HG02571 (cell line): ENCODE results near the gene HTR6.

Experiments
- ATAC-seq: cut with Tn5 transposase; IDR thresholded peaks from one replicate; pipeline ENCODE4 v1.9.1; 2021; ENCODE audit warnings: mild to moderate bottlenecking, moderate library complexity; ENCODE audit not compliant: unreplicated experiment

Gene HTR6

DNA sequence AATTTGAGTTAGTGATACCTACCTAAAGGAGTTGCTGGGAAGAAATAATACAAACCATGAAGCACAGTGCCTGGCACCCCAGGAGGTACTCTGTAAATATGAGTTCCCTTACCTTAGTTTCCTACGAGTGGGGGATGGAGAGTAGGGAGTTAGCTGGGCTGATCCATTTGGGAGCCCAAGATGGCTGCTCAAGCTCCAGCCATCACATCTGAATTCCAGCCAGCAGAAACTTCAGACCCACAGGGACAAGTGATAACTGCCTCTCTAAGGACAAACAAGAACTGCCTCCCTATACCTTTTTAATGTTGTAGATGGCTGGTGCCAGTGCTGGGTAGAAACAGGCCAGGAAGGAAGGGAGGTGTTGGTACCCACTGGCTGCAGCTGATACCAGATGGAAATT, 22.7 kb downstream of the HTR6 start:
- ATAC-seq = no peak

DNA sequence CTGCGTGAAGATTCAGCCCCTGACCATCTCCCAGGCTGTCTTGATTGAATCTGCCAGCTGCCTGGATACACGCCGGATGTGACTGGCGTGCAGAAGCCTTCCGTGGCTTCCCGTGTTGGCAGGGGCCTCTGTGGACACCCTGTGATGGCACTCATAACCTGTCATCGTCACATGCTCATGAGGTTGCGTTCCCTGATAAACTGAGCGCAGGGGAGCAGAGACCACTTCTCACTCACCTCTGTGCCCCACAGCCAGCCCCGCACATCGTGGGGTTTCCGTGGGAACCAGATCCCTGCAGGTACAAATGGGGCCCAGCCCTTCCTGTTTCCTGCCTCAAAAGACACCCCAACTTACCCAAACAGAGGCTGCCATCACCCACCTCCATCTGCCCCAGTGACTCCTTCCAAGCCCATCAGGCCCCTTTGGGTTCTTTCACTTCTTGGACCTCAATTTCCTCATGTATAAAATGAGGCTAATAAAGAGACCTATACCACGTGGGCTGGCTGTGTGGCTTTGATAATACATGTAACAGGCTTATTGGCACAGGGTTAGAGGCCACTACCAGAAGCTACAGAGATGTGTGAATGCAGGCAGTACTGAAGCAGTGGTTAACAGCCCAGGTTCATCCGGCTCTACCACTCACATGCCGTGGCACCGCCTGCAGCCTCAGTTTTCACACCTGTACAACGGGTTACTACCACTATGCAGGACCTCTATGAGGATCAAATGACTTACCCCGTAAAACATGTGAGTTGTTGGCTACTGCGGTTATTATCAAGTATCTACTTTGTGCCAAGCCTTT, 23.6 kb downstream of the HTR6 start:
- no peak for ATAC-seq

DNA sequence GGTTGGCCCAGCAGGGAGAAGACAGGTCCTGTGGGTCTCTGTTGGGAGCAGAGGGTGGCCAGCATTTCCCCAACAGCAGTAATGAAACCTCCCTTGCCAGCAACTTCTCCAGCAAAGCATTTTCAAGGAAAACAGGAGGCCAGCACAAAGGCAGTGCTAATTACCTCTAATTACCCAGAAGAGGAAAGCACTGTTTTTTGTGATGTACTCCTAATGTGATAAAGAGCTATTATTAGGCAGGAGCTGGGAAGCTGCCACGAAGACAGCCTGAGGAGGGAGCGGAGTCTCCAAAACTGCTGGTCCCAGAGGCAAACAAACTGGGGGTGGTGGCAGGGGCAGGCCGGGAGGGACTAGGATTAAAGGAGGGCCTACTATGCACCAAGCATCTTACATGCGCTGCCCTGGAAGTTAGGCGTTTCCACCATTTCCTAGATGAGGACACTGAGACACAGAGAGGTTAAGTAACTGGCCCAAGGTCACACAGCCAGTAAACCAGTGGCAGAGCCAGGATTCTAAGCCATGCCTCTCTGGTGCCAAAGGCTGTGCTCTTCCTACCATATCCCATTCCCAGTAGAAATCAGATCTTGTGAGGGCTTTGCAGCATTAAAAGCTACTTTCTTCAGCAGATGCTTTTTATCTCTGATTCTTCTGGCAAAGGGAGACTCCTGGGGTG, 24.5 kb downstream of the HTR6 start:
- ATAC-seq = no peak

DNA sequence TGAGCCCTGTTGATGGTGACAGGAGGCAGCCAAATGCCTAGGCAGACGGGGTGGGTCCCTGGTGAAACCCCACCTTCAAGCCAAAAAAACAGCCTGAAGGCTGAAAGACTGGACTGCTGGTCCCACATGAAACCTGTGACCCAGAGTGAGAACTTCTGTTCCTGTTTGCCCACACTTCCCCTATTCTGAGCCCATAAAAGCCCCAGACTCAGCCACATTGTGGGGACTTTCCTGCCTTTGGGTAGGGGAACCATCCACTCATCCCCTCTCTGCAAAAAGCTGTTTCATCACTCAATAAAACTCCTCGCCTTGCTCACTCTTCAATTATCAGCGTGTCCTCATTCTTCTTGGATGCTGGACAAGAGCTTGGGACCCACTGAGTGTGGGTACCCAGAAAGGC, 25.2 kb downstream of the HTR6 start:
- no peak for ATAC-seq

DNA sequence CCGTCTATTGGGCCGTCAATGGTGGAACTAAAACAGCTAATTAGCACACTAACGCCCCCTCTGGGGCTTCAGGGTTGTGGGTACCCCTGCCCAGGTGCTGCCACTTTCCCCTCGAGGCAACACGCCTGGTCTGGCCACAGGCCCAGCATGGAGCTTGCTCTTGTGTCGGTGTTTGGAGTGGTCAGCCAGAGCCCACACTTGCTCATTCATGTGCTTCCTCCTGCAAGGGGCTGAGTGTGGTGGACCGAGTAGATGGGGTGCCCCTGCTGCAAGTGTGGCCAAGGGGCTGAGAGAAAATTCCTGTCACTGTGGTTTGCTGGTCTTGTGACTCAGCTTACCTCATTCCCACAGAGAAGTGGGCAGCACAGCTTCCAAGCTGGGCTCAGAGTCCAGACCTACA, 25.7 kb downstream of the HTR6 start:
- no peak for ATAC-seq

DNA sequence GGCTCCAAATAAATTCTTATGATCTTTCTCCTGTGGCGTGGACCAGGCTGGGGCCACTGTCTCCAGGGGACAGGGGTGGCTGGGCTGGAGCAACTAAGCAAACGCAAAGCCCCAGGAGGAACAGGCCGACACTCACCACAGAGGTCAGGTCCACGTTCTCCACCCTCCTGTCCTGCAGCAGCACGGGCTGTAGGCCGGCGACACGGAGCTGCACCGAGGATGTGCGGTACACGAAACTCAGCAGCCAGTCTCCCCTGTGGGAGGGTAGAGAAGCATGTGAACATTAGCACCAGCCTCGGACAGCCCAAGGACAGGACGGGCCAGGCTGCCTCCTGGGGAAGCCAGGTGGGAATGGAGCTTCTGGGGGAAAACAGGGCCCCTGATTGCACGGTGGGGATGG, 29.6 kb downstream of the HTR6 start:
- ATAC-seq = no peak

DNA sequence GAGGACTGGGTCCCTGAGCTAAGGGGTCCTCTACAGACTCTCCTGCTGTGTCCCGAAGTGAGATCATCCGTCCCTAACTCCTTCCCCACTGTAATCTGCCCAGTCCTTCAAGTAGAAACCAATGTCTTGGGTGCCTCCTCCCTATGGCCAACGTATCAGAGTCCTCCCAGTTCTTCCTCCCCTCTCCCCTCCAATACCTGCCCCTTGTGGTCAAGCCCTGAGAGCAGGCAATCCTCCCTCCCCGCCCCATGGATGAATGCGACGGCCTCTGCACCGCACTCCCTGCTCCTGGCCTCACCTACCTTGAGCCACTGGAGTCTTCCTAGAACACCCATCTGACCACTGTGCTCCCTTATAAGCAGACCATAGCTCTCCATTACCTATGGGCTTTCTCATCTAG, 31.1 kb downstream of the HTR6 start:
- no peak for ATAC-seq

DNA sequence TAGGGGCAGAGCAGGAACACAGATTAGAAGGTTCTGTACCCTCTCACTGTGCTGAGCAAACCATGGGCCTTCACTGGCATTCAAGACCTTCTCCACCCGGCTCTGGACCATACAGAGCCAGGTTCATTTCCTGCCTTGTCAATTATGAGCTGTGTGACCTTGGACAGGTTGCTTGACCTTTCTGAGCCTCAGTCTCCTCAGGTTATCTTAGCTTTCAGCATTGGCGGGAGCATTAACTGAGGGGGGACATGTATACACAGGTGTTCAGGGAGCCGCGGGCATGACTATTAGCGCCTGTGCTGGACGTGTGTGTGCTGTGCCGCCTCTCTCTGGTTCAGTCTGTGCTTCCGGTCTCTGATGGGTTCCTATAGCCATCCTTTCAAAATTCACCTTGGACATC, 32.1 kb downstream of the HTR6 start:
- no peak for ATAC-seq

DNA sequence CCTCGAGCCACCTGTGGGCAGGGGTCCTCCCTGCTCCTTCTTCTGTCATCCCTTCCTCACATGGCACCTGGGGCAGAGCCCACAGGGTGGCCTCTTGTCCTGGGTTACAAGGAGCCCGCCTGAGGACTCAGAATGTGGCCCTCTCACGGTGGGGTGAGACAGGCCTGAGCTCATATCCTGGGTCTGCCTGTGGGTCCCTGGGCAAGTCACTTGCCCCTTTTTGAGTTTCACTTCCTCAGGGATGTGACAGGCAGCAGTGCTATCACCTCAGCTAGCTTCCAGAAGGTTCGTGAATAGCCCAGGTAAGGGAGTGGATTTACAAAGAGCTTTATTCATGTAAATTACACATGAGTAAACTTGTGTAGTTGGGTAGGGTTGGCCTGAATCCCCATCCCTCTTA, 33.5 kb downstream of the HTR6 start:
- no peak for ATAC-seq

DNA sequence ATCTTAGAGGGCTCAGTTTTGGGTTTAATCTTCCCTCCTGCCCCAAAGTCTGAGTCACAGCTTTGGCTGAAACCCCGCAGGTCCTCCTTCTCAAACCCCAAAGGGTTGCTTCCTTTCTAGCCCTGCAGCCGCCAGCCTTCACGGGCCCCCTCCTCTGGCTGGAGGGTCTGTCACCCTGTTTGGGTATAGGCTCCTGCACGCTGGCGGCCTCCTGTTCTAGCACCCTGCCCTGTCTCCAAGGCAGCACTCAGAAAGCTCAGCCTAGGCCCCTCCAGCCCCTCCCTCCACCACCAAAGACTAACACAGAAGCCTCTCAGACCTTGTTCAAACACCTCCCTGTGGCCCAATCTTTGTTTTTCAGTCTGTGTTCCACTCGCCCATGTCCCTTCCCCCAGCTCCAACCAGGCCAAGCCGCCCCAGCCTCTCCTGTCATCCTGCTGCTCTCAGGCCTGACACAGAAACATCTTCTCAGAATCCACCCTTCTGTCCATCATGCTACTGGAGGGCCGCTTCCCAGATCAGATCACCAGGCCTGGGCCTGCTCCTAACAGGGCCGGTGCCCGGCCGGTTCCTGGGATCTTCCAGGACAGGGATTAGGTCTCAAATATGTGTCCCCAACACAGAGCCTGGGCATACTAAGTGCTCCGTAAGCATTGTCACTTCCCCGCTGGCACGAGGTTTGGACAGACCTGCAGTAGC, 35.6 kb downstream of the HTR6 start:
- no peak for ATAC-seq

DNA sequence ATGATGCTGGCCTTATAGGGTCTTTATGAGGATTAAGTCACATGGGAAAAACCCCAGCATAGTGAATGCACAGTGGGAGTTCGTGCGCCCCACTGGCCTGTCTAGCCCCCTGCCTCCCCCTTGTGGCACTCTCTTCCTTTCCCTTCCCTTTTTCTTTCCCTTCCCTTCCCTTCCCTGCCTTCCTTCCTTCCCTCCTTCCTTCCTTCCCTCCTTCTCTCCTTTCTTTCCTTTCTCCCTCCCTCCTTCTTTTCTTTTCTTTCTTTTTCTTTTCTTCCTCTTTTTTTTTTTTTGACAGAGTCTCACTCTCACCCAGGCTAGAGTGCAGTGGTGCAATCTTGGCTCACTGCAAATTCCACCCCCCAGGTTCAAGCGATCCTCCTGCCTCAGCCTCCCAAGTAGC, 38.6 kb downstream of the HTR6 start:
- ATAC-seq = no peak

DNA sequence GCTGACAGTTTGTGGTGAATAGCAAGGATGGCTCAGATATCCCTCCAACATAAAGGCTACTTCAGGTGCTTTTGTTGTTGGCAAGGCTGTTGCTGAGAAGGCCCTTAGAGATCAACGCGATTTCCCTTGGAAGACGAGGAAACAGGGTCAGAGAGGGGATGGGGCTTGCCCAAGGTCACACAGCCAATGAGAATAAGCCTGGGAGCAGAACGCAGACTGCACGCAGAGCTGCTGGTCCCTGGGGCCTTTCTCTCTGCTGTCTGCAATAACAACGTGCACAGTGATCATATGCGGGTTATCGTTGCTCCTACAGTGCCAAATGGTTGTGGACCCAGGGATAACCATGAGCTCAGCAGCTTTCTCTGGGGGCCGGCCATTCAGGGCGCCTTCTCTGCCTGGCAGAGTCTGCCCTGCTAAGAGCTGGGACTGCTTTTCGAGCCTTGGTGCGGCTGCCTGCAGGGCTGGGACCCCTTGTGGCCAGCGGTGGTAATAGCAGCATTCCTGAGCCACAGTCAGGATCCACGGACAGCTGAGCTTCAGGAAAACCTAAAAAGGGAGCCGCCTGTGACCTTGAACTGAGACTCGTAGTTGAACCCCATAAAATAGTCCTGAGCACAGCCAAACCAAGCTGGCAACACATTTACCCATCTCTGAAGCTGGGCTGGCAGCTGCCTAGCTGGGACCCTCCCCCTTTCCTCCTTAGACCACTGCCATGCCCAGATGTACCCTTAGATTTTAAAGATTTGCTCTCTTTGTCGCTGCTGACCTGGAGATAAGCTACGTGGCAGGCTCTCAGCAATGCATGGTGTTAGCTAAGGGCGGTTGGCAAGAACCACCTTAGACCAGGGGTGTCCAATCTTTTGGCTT, 39.8 kb downstream of the HTR6 start:
- ATAC-seq = no peak

DNA sequence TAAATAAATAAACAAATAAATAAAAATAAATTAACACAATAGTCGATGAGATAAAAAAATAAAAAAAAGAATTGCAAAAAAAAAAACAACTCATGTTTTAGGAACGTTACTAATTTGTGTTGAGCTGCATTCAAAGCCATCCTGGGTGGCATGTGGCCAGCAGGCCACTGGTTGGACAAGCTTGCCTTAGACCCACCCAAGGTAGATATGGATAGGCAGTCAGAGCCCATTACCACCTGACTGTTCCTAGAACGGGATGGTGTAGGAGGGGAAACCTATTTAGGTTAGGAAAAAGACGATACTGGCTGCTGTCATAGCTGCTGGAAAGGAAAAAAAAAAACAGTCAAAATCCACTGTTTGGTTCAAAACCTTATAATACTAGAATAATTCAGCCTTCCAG, 40.8 kb downstream of the HTR6 start:
- no peak for ATAC-seq

DNA sequence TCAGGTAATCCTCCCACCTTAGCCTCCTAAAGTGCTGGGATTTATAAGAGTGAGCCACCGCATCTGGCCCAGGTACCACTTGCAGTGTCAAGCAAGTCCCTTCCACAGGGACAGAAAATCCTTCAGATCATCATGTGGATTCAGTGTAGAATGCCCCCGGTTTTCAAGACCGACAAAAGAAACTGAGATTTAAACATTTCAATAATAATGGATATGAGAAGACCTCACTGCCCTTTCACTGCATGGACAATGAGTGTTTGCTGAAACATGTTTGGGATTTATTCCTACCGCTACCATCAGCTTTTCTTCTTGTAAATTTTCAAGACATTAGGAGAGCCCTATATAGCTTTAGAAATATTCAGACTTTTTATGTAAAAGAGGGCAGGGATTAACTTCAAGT, 41.5 kb downstream of the HTR6 start:
- no peak for ATAC-seq

DNA sequence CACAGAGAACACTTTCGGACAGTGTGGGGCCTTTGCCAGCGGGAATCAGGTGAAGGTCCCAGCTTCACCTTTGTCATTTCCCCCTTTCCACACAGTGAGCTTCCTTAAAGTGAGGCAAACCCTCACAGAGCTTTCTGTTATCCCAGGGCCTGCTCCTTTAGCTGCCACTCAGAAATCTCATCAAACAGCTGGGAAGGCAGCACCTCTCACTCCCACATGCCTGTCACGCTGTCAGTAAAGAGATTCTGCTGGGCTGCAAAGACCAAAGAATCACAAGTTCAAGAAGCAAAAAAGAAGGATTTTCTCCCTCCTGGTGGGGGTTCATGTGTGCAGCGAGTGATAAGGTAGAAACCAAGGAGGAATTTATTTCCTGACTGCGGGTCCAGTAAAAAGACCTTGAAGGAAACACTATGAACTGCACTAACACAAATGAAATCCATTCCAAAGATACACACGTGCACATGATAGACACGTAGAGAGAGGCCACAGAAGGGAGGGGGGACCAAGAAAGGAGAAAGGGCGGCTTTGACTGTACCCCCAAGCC, 44.0 kb downstream of the HTR6 start:
- no peak for ATAC-seq

DNA sequence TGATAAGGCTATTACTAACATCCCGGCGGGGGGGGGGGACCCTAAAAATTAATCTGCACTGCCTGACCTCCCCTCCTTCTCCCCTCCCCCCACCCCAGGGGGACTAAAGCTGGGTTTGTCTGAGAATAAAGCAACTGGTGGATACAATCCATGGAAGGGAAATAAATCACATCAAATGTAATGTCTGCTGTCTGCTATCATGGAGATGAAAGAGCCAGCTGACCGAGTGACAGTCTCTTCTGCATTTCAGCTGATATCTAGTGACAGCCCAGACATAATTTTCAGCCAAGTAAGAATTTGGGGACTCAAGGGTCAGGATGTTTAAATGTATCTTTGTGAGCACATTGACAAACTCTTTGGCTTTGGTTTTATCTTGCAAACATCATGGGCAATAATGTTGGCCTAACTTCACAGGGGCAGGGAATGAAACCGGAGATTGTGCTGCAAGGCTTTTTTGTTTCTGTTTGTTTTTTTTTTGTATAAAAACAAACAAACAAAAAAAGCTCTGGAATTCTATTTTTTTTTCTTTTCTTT, 44.7 kb downstream of the HTR6 start:
- ATAC-seq = no peak

DNA sequence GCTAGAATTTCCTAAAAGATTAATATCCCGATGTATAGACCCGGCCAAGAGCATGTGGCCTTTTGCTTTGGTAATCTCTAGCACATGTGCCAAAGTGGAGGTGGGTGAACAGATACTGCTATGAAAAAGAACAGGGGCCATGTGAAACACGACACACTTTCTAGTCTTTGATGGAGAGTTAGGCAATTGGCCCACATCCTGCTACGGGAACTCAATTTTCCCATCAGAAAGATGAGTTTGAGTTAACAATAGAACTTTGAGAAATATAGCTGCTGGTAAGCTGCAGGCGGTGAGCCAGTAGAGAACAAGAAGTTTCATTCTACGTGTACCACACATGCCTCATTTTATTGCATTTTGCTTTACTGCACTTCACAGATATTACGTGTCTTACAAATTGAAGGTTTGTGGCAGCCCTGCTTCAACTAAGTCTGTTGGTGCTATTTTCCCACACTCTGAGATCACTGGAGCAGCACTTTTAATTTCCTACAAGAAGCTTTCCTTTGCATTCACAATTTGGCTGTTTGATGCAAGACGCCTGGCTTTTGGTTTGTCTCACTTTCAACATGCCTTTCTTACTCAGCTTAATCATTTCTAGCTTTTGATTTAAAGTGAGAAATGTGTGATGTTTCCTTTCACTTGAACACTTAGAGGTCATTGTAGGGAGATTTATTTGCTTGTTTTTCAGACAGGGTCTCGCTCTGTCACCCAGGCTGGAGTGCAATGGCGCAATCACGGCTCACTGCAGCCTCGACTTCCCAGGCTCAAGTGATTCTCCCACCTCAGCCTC, 46.3 kb downstream of the HTR6 start:
- no peak for ATAC-seq

DNA sequence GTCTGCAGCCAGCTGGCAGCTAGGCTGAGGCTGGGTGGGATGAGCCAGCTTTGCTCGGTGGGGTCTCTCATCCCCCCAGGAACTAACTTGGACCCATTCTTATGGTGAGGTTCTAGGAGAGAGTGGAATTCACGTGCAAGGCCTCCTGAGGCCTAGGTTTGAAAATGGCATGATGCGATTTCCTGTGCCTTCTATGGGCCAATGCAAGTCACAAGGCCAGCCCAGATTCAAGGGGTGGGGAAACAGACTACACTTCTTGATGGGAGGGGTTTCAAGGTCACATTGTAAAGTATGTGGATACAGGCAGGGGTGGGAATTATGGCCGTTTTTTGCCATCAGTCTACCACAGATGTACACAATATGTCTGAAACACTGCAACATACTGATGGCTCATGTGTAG, 48.3 kb downstream of the HTR6 start:
- no peak for ATAC-seq

DNA sequence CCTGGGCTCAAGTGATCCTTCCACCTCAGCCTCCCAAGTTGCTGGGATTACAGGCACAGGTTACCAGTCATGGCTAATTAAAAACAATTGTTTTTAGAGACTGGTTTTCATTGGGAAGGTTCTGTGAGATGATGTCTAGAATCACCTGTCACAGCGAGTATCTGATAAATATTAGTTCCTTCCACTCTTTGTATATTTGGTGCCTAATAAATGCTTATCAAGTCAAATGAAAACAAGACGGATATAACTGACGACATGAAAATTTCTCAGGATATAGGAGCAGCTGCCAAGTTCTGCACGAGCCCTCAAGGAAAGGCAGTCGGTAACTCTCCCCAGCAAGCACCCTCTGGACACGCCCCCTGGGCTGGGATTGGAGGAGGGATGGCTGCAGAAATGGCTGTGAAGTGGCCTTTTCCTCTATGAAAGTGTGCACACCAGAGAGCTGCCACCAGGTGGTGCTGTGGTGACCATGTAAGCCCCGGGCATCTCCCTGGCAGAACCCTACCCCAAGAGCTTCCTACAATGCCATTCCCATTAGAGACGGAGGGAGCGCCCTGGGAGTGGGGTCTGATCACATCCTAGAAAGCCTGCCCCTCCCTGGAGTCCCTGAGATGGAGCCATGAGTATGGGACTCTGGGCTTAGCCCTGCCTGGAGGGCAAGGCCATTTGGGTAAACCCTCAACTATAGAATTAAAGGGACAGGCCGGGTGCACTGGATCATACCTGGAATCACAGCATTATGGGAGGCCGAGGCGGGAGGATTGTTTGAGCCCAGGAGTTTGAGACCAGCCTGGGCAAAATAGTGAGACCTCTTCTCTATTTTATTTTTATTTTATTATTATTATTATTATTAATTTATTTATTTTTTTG, 50.9 kb downstream of the HTR6 start:
- ATAC-seq = no peak
